ENCODE results near the gene CRIP2. TPM values are rescaled to one million over a fixed set of nuclear protein-coding genes. Genes with fewer than 3 reads are reported as not detected.

CRIP2 gene
- total RNA-seq, 1 experiment from 2014 or later: 1.5 TPM

DNA sequence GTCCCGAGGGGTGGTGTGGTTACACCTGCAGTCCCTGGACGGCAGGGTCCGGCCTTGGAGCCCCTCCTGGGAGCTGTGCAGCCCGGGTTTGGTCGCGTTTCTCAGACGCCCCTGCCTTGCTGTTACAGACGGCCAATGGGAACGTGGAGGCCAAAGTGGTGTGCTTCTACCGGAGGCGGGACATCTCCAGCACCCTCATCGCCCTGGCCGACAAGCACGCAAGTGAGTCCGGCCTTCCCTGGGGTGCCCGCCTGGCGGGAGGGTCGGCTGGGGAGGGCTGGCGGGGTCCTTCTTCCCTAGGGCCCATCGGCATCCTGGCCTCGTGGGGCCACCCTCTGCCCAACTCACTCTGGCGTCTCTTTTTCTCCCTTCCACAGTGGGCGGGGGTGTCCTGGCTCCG, 29.3 kb upstream of the CRIP2 start:
- Histone ChIP-seq H3K9me3 (no peaks in the 10 kb centered on the region), H3K36me3 (ENCODE audit: control insufficient read depth, insufficient read depth, low read length) (no peaks in the 10 kb centered on the region; the same call in none of the 2 replicates), H3K4me1 (no peaks in the 10 kb centered on the region), H3K4me3 (ENCODE audit: low read depth, low read length) (no peak overlapping the region), H3K27me3 (replicated peaks; ENCODE audit: control insufficient read depth, insufficient read depth, low read length) (no peaks in the 10 kb centered on the region)
- H3K27ac Mint-ChIP-seq (ENCODE audit: unreplicated experiment): no peak overlapping the region
- CTCF ChIA-PET: no interaction called here
- no peaks in the 10 kb centered on the region for H3K9me3 Mint-ChIP-seq (ENCODE audit: unreplicated experiment)
- intact Hi-C loops (cut with micrococcal nuclease; ENCODE audit: unreplicated experiment): no loop called here
- no peak overlapping the region for H3K4me3 Mint-ChIP-seq (ENCODE audit: unreplicated experiment)
- BruUV-seq (replicated peaks): no TSS peak
- TF ChIP-seq, protein P1, sequence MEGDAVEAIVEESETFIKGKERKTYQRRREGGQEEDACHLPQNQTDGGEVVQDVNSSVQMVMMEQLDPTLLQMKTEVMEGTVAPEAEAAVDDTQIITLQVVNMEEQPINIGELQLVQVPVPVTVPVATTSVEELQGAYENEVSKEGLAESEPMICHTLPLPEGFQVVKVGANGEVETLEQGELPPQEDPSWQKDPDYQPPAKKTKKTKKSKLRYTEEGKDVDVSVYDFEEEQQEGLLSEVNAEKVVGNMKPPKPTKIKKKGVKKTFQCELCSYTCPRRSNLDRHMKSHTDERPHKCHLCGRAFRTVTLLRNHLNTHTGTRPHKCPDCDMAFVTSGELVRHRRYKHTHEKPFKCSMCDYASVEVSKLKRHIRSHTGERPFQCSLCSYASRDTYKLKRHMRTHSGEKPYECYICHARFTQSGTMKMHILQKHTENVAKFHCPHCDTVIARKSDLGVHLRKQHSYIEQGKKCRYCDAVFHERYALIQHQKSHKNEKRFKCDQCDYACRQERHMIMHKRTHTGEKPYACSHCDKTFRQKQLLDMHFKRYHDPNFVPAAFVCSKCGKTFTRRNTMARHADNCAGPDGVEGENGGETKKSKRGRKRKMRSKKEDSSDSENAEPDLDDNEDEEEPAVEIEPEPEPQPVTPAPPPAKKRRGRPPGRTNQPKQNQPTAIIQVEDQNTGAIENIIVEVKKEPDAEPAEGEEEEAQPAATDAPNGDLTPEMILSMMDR (IDR thresholded peaks at IDR 0.05; ENCODE audit: insufficient read depth in 1 of 2, low read depth in 1 of 2, low read length in 1 of 2, severe bottlenecking in 1 of 2, unreplicated experiment in 1 of 2): no peak
- DNase-seq: no peak
- no peaks in the 10 kb centered on the region for H3K4me1 Mint-ChIP-seq (ENCODE audit: low read depth, unreplicated experiment)
- H3K36me3 Mint-ChIP-seq (ENCODE audit: insufficient read depth, unreplicated experiment): peaks cover 26% of the 10 kb centered on the region
- no peaks in the 10 kb centered on the region for H3K27me3 Mint-ChIP-seq (ENCODE audit: insufficient read depth, unreplicated experiment)
- POLR2A ChIA-PET: no interaction called here

DNA sequence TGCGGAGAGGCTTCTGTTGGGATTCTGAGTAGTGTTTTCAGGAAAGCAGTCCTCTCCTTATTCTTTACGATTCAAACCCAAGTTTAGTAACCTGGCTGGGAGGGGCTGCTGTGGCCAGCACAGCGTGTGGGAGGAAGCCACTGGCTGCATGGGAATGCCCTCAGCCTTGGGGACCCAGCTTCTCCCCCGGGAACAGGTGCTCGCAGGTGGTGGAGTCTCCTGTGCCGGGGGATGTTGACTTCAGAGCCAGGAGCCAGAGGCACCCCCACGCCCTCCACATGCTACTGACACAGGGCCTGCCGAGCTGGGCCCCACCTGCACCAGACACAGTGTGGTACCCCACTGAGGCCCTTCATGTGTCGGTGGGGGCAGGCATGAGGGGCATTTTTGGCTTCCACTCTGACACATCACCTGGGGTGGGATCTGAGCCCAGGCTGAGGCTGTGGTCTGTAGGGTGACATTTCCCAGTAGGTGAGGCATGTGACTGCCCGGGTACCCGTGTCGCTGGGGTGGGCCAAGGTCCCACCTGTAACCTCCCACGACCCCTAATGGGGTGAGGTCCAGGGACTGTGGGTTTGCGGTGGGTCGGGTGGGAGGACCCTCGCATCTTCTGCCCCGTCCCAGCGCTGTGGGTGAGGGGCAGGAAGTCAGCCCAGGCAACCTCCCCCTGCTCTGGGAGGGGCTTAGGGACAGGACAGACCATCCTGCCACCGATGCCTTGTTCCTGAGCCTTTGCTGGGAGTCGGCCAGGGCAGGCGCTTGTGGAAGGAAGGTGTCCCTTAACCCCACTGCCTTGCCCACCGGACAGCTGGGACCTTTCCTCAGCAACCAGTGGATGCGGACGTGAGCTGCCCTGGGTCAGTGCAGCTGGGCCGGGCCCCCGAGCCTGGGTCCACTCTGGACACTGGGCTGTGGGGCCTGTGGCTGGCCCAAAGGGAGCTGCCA, 28.4 kb upstream of the CRIP2 start:
- Mint-ChIP-seq H3K36me3 (ENCODE audit: insufficient read depth, unreplicated experiment) (peaks cover 26% of the 10 kb centered on the region), H3K9me3 (ENCODE audit: unreplicated experiment) (no peaks in the 10 kb centered on the region), H3K4me1 (ENCODE audit: low read depth, unreplicated experiment) (no peaks in the 10 kb centered on the region), H3K4me3 (ENCODE audit: unreplicated experiment) (no peak overlapping the region), H3K27me3 (ENCODE audit: insufficient read depth, unreplicated experiment) (no peaks in the 10 kb centered on the region), H3K27ac (ENCODE audit: unreplicated experiment) (no peak overlapping the region)
- no TSS peak for BruUV-seq (replicated peaks)
- Histone ChIP-seq H3K9me3 (no peaks in the 10 kb centered on the region), H3K4me3 (ENCODE audit: low read depth, low read length) (no peak overlapping the region), H3K27me3 (replicated peaks; ENCODE audit: control insufficient read depth, insufficient read depth, low read length) (no peaks in the 10 kb centered on the region), H3K4me1 (no peaks in the 10 kb centered on the region), H3K36me3 (ENCODE audit: control insufficient read depth, insufficient read depth, low read length) (peaks cover 1% of the 10 kb centered on the region)
- CTCF ChIA-PET: no interaction called here
- POLR2A ChIA-PET: no interaction called here
- TF ChIP-seq, protein P1 (IDR thresholded peaks at IDR 0.05; ENCODE audit: insufficient read depth in 1 of 2, low read depth in 1 of 2, low read length in 1 of 2, severe bottlenecking in 1 of 2, unreplicated experiment in 1 of 2): no peak
- DNase-seq: no peak
- intact Hi-C loops (cut with micrococcal nuclease; ENCODE audit: unreplicated experiment): no loop called here

DNA sequence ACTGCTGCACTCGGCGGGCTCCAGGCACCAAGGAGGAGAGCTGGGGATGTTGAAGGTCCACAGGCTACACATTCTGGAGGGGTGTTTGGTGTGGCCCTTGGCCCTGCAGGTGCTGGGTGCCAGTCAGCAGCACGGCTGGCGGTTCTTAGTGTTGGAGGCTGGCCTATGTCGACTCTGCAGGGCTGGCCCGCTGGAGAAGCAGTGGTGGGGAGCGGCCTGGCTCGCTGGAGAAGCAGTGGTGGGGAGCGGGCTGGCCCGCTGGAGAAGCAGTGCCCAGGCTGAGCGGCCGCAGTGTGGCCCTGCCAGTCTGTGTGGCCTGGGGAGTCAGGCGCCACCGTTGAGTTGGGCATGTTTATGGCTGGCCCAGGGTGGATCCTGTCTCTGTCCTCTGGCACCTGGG, 27.6 kb upstream of the CRIP2 start:
- Histone ChIP-seq H3K4me3 (ENCODE audit: low read depth, low read length) (no peak overlapping the region), H3K36me3 (ENCODE audit: control insufficient read depth, insufficient read depth, low read length) (peaks cover 1% of the 10 kb centered on the region), H3K4me1 (no peaks in the 10 kb centered on the region), H3K27me3 (replicated peaks; ENCODE audit: control insufficient read depth, insufficient read depth, low read length) (no peaks in the 10 kb centered on the region), H3K9me3 (no peaks in the 10 kb centered on the region)
- TF ChIP-seq, protein P1 (IDR thresholded peaks at IDR 0.05; ENCODE audit: insufficient read depth in 1 of 2, low read depth in 1 of 2, low read length in 1 of 2, severe bottlenecking in 1 of 2, unreplicated experiment in 1 of 2): no peak
- Mint-ChIP-seq H3K27ac (ENCODE audit: unreplicated experiment) (no peak overlapping the region), H3K9me3 (ENCODE audit: unreplicated experiment) (no peaks in the 10 kb centered on the region), H3K4me1 (ENCODE audit: low read depth, unreplicated experiment) (no peaks in the 10 kb centered on the region), H3K4me3 (ENCODE audit: unreplicated experiment) (no peak overlapping the region), H3K36me3 (ENCODE audit: insufficient read depth, unreplicated experiment) (peaks cover 29% of the 10 kb centered on the region), H3K27me3 (ENCODE audit: insufficient read depth, unreplicated experiment) (no peaks in the 10 kb centered on the region)
- intact Hi-C loops (cut with micrococcal nuclease; ENCODE audit: unreplicated experiment): no loop called here
- no peak for DNase-seq
- ChIA-PET CTCF (no interaction called here), POLR2A (no interaction called here)
- BruUV-seq (replicated peaks): no TSS peak
